NCI-H2227 (cell line): ENCODE data around the gene AACS.
"Not testable (repeated sequence)": the region's sequence is repeated elsewhere in the genome, so short reads cannot be mapped to it uniquely, and the experiment has no call there.

Experiments
- DNase-seq: peaks from one replicate; lab custom pipeline; 2025; ENCODE audit not compliant: unreplicated experiment; lab: John Stamatoyannopoulos, UW

The AACS gene

GRCh38 chr12:125055591-125055990 is 9.6 kb upstream of the AACS start:
- DNase-seq = no peak

GRCh38 chr12:125056306-125056705 is 8.9 kb upstream of the AACS start:
- no peak for DNase-seq

GRCh38 chr12:125057708-125058107 is 7.5 kb upstream of the AACS start:
- no peak for DNase-seq

- DNase-seq = no peak
Measured at GRCh38 chr12:125061229-125061628, 4.0 kb upstream of the AACS start.

- DNase-seq = not testable (repeated sequence)
Measured at GRCh38 chr12:125063522-125063921, 1.7 kb upstream of the AACS start.

- no peak for DNase-seq
Measured at GRCh38 chr12:125064492-125064891, 743 bp upstream of the AACS start.

- no peak for DNase-seq
Measured at GRCh38 chr12:125065919-125066570, 810 bp downstream of the AACS start.

GRCh38 chr12:125068391-125068790 is 3.2 kb downstream of the AACS start:
- DNase-seq = no peak

GRCh38 chr12:125069616-125070015 is 4.4 kb downstream of the AACS start:
- no peak for DNase-seq

- DNase-seq = peak; percentile 61
Measured at GRCh38 chr12:125070112-125070511, 4.9 kb downstream of the AACS start.

GRCh38 chr12:125070661-125071390 is 5.6 kb downstream of the AACS start:
- DNase-seq = no peak

GRCh38 chr12:125071456-125071855 is 6.2 kb downstream of the AACS start:
- no peak for DNase-seq

- no peak for DNase-seq
Measured at GRCh38 chr12:125072496-125072895, 7.3 kb downstream of the AACS start.

GRCh38 chr12:125074294-125074693 is 9.1 kb downstream of the AACS start:
- DNase-seq = not testable (repeated sequence)

GRCh38 chr12:125076103-125076502 is 10.9 kb downstream of the AACS start:
- no peak for DNase-seq

- no peak for DNase-seq
Measured at GRCh38 chr12:125079084-125079483, 13.8 kb downstream of the AACS start.

- DNase-seq = no peak
Measured at GRCh38 chr12:125079648-125080645, 14.7 kb downstream of the AACS start.

GRCh38 chr12:125081427-125081826 is 16.2 kb downstream of the AACS start:
- no peak for DNase-seq

- DNase-seq = no peak
Measured at GRCh38 chr12:125083072-125083471, 17.8 kb downstream of the AACS start.

- DNase-seq = not testable (repeated sequence)
Measured at GRCh38 chr12:125088199-125088598, 23.0 kb downstream of the AACS start.

- DNase-seq = no peak
Measured at GRCh38 chr12:125089083-125089482, 23.8 kb downstream of the AACS start.
